Stimulated activated CD8-positive, alpha-beta memory T cell treated with anti-CD3 and anti-CD28 coated beads, Interleukin-4, amount 100 ng/mL, for 24 hours (primary cell): ENCODE results near the gene NXPE1.
"Not testable (repeated sequence)": the region's sequence is repeated elsewhere in the genome, so short reads cannot be mapped to it uniquely, and the experiment has no call there.

Source experiments
- DNase-seq: peaks from one replicate; pipeline ENCODE4 v3.0.0-alpha.2; 2020; ENCODE audit warnings: low read depth

Gene NXPE1

DNA sequence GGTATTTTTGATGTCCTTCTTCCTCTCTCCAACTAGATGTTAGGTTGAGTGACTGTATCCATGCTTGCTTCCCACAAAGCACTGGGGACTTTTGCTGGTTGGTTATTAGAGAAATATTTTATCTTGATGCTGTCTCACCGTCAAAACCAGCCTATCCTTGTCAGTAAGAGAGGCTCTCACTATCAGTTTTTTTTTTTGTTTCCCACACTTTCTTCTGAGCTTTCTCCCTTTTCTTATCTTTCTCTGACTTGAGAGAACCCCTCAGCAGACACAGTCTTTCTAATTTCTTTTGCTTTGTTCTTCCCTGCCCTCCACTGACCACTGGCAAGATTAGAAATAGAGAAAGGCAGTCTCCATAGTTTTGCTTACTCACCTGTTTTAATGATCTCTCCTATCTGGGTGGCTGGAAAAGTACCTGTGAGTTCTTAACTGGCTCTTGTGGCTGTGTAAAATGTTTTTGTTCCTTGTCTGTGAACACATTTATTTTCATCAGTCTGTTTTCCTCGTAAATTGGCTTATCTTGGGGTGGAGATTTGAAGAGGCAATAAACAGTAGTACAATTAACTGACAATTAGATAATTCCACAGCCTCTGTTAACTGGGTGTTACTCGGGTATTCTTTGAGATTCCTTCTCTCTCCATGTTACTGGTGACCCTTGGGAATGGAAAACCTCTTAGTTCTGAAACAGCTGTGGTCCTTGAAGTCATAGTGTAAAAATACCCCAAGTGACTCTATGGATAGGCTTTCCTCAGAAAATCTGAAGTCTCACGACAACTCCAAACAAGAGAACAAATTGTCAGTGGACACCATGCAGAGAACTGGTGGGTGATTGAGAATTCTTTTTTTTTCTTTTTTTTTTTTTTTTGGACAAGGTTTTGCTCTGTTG is at the start of gene NXPE1:
Gene NXPE1, minus strand, starts transcription at position 457 of the 886 bp plus-strand sequence. CDS start 8,680 bp downstream, outside the sequence.
- no peak for DNase-seq

DNA sequence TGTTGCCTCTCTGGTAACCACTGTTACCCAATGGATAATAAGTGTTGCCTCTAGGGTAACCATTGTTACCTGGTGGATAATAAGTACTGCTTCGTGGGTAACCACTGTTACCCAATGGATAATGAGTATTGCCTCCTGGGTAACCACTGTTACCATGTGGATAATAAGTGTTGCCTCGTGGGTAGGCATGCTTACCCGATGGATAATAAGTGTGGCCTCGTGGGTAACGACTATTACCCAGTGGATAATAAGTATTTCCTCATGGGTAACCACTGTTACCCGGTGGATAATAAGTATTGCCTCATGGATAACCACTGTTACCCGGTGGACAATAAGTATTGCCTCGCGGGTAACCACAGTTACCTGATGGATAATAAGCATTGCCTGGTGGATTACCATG is 49.7 kb upstream of the NXPE1 start:
- DNase-seq, result no peak

DNA sequence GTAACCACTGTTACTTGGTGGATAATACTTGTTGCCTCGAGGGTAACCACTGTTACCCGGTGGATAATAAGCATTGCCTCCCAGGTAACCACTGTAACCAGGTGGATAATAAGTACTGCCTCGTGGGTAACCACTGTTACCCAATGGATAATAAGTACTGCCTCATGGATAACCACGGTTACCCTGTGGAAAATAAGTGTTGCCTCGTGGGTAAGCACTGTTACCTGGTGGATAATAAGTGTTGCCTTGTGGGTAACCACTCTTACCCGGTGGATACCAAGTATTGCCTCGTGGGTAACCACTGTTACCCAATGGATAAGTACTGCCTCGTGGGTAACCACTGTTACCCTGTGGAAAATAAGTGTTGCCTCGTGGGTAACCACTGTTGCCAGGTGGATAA is 48.9 kb upstream of the NXPE1 start:
- not testable (repeated sequence) for DNase-seq

DNA sequence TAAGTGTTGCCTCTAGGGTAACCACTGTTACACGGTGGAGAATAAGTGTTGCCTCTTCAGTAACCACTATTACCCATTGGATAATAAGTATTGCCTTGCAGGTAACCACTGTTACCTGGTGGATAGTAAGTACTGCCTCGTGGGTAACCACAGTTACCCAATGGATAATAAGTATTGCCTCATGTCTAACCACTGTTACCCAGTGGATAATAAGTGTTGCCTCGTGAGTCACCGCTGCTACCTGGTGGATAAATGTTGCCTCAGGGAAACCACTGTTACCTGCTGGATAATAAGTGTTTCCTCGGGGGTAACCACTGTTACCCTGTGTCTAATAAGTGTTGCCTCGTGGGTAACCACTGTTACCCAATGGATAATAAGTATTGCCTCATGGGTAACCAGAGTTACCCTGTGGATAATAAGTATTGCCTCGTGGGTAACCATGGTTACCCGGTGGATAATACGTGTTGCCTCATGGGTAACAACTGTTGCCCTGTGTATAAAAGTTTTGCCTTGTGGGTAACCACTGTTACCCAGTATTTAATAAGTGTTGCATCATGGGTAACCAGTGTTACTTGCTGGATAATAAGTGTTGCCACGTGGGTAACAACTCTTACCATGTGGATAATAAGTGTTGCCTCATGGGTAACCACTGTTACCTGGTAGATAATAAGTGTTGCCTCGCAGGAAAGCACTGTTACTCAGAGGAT is 48.2 kb upstream of the NXPE1 start:
- DNase-seq, result no peak

DNA sequence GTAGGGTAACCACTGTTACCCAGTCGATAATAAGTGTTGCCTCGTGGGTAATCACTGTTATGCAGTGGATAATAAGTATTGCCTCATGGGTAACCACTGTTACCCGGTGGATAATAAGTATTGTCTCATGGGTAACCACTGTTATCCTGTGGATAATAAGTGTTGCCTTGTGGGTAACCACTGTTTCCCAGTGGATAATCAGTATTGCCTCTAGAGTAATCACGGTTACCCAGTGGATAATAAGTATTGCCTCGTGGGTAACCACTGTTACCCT is 47.1 kb upstream of the NXPE1 start:
- not testable (repeated sequence) for DNase-seq

DNA sequence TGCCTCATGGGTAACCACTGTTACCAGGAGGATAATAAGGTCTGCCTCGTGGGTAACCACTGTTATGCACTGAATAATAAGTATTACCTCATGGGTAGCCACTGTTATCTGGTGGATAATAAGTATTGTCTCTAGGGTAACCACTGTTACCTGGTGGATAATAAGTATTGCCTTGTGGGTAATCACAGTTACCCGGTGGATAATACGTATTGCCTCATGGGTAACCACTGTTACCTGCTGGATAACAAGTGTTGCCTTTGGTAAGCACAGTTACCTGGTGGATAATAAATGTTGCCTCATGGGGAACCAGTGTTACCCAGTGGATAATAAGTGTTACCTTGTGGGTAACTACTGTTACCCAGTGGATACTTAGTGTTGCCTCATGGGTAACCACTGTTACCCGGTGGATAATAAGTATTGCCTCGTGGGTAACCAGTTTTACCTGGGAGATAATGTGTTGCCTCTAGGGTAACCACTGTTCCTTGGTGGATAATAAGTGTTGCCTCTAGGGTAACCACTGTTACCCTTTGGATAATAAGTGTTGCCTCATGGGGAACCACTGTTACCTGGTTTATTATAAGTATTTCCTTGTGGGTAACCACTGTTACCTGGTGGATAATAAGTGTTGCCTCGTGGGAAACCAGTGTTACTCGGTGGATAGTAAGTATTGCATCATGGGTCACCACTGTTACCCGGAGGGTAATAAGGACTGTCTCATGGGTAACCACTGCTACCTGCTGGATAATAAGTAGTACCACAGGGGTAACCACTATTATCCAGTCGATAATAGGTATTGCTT is 46.5 kb upstream of the NXPE1 start:
- no peak for DNase-seq

DNA sequence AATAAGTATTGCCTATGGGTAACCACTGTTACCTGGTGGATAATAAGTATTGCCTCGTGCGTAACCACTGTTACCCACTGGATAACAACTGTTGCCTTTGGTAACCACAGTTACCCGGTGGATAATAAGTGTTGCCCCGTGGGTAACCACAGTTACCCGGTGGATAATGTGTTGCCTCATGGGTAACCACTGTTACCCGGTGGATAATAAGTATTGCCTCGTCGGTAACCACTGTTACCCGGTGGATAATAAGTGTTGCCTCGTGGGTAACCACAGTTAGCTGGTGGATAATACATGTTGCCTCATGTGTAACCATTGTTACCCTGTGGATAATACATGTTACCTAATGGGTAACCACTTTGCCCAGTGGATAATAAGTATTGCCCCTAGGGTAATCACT is 45.7 kb upstream of the NXPE1 start:
- no peak for DNase-seq

DNA sequence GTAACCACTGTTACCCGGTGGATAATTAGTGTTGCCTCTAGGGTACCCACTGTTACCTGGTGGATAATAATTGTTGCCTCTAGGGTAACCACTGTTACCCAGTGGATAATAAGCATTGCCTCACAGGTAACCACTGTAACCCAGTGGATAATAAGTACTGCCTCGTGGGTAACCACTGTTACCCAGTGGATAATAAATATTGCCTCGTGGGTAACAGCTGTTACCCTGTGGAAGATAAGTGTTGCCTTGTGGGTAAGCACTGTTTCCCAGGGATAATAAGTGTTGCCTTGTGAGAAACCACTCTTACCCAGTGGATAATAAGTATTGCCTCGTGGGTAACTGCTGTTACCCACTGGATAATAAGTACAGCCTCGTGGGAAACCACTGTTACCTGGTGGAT is 45.2 kb upstream of the NXPE1 start:
- no peak for DNase-seq

DNA sequence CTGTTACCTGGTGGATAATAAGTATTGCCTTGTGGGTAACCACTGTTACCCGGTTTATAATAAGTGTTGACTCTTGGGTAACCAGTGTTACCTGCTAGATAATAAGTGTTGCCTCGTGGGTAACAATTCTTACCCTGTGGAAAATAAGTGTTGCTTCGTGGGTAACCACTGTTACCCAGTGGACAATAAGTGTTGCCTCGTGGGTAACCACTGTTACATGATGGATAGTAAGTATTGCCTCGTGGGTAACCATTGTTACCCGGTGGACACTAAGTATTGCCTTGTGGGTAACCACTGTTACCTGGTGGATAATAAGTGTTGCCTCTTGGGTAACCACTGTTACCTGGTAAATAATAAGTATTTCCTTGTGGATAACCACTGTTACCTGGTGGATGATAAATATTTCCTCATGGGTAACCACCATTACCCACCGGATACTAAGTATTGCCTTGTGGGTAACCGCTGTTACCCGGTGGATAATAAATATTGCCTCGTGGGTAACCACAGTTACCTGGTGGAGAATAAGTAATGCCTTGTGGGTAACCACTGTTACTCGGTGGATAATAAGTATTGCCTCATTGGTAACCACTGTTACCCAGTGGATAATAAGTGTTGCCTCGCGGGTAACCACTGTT is 44.6 kb upstream of the NXPE1 start:
- DNase-seq, result no peak

DNA sequence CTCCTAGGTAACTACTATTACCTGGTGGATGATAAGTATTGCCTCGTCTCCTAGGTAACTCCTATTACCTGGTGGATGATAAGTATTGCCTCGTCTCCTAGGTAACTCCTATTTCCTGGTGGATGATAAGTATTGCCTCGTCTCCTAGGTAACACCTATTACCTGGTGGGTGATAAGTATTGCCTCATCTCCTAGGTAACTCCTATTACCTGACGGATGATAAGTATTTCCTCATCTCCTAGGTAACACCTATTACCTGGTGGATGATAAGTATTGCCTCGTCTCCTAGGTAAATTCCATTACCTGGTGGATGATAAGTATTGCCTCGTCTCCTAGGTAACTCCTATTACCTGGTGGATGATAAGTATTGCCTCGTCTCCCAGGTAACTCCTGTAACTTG is 43.5 kb upstream of the NXPE1 start:
- not testable (repeated sequence) for DNase-seq

DNA sequence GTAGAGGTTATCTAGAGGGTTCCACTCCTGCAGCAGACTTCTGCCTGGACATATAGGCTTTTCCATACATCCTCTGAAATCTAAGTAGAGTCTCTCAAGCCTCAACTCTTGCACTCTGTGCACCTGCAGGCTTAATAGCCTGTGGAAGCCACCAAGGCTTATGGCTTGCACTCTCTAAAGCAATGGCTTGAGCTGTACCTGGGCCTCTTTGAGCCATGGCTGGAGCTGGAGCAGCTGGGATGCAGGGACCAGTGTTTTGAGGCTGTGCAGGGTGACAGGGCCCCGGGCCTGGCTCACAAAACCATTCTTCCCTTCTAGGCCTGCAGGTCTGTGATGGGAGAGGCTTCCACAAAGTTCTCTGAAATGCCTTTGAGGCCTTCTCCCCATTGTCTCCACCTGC is 38.8 kb upstream of the NXPE1 start:
- no peak for DNase-seq

DNA sequence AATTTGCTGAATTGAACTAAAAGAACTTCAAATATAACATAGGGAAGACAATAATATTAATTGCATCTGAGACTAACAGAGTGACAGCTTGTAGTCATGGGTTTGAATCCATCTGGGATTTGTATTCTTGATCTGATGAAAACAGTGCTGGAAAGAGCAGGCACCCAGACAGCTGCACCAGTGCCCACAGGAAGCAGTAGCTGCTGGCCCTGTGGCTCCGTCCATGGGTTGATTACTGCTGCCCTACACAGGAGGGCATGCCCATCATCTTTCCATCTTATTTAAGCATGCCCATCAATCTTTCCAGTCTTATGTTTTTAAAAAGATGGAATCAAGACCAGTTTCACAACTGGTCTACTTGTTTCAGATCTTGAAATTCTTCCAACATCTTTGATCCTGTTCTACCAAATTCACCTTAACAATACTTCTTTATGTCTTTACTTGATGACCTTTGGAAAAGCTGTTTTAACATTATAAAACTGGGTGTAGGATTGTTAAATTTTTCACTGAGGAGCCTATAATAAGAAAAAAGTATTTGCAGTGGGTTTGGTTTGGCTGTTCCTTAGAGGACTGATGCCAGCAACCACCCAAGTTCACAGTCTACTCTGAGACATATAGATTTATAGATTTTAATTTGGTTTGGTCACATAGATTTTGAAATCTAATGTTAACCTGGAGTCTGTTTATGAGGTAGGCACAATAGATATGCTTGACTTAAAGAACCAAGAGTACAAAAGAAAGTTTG is 36.7 kb upstream of the NXPE1 start:
- DNase-seq, result no peak

DNA sequence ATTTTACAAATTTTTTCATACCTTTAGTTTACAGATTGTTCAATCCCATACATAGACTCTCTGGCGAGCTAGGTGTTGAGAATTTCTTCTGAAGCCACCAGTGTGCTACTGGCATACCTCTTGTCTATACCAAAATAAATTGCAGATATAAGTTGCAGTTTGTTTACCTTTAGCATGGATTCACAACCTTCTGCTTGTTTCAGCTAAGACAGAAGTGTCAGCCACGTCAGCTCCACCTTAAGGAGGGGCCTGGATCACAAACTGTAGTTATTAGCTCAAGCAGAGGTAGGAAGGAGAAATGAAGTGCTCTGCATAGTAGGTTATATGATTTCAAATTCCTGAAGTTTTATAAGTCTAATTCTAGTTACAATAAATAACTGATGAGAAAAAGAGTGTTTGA is 35.9 kb upstream of the NXPE1 start, which contains the start of gene NXPE4:
Gene NXPE4, minus strand, starts transcription at position 216 of the 400 bp plus-strand sequence. CDS start 1,027 bp downstream, outside the sequence.
- no peak for DNase-seq

DNA sequence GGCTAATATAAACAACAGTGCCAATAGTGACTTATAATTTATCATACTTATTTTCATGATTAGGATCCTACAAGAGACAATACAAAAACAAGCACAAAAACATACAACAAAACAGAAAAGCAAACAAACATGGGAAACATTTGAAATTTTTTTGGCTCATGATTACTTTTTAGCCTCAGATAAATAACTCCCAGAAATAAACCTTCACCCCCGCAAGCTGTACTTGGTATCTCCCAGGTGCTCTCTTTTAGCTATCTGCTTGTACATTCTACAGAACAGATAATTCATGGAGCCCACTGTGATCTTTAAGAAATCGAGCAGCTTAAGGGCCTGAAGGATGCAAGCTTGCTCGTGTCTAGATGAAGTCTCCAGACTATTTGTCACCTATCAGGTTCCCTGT is 35.0 kb upstream of the NXPE1 start:
- DNase-seq, result no peak

DNA sequence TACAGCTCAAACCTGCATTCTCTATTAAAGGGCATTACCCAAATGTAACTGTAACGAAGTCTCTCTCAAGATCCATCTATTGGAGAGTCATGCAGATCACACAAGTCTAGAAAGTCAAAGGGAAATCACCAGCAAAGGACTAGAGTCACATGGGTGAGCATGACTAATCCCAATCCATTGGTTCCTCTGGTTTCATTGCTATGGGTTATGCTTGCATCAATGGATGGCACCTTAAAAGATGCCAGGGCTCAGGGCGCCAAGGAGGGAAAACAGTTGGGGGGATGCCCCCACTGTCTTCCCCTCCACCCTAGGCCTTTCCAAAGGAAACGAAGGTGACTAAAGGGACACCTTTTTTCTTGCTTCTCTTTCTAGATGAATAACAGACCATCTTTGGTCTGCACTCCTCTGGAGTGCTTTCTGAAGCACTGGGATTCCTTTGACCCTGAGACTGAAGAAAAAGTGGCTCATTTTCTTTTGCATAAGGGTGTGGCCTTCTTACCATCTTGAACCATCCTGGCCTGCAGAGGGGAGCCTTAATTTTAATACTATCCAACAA is 27.8 kb upstream of the NXPE1 start:
- DNase-seq, result no peak

DNA sequence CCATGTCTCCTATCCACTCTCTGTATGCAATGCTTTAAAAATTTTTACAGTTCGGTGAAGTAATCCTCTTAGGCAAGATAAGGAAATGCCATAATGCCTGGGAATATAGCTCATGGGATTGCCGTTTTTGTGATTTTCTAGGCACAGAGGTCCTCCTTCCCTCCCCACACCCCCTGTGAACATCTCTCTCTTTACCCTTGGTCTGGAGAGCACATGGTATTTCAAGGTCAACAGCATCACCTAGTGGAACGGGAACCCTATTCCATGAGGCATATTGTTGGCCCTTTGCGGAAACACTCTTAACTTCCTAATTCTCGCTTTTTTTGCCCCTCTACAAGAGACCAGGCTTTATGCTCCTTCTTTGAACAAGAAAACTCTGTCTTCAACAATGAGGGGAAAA is 27.1 kb upstream of the NXPE1 start:
- DNase-seq, result no peak

DNA sequence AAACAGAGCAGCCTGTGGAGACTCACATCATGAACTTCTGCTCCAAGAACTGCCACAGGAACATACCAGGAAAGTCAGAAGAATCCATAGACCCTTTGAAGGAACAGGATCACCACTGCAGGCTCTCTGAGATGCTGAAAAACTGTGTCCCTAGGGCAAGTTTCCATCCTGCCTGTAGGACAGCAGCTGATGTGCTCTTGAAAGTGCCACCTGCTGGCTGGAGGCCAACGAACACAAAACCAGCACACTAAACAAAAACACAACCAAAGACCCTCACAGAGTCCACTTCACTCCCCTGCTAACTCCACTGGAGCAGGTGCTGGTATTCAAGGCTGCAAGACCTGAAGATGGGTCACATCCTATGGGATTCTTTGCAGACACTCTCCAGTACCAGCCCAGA is 12.0 kb upstream of the NXPE1 start:
- no peak for DNase-seq

DNA sequence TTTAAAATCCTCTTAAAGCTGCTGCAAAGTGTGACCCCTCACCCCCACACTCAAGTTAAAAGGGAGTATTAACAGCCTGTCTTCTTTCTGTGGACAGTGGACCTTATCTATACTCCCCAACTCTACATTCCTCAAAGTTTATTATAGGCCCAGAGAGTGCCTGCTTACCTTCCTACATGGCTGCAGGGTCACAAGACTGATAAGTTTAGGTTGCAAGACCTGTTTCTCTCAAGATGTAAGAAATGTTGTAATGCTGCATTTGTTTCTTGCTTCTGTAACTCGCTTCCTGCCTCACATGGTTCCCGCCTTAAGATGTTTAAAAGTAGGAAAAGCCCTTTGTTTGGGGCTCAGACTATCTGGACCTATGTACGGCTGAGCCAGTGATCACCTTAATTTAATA is 10.1 kb upstream of the NXPE1 start:
- DNase-seq, result no peak

DNA sequence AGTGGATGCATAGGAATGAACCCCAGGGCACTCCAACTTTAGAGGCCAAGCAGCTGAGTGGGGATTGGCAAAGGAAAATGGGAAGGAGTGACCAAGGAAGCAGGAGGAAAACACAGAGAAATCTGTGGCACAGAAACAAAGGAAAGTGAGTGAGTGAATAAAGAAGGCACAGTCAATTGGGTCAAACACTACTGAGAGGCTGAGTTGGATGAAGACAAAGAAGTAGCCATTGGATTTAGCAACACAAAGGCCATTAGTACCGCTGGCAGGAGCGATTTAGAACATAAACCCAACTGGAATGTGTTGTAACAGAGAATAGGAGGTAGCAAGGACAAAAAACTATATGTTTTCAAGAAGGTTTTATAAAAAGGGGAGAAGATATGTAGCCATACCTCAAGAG is 6.6 kb upstream of the NXPE1 start:
- DNase-seq, result no peak

DNA sequence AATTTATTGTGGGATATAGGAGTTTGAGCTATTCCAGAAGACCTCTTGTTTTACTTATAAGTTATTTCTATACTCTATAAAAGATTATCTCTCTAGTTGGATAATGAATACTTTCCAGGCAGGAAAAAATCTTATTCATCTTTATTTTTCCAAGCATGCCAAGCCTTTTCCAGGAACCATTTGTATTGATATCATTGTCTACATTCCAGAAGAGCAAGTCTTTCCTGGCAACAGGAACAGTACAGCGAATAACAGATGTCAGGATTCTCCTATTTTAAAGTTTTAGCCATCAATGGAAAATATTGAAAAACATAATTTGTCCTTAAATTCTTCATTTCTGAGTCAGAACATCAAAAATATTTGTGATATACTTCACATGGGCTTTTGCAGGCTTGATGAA is 5.2 kb upstream of the NXPE1 start:
- no peak for DNase-seq

DNA sequence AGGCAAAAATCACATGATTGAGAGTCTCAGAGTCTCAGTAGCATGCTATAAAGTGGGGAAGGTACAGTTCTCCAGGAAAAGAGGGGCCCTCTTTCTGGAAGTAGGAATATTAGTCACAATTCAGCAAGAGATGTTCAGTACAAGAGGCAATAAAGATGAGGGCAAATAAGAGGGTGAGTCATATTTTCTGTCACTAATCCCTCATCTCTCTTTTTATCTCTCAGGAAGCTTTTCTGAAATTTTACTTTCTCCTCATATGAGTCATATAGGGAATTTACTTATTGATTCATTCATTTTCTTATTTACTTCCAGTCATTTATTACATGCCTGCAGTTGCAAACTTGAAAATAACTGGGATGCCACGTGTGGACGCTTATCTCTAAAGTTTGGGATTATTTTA is 3.4 kb upstream of the NXPE1 start:
- no peak for DNase-seq
